H1 (cell line): ENCODE results near the gene CTIF. TPM values are rescaled to one million over a fixed set of nuclear protein-coding genes. Genes with fewer than 3 reads are reported as not detected.

ENCODE experiments used
- CEBPB ChIP-seq: IDR thresholded peaks from 2 replicates; pipeline ENCODE4 v1.6.1; 2012; ENCODE audit warnings: low read depth, low read length
- CHD2 ChIP-seq: IDR thresholded peaks from 2 replicates; pipeline ENCODE4 v1.6.1; 2012; ENCODE audit warnings: low read length, improper control_type of control experiment
- EGR1 ChIP-seq: IDR thresholded peaks from 2 replicates; pipeline ENCODE4 v1.6.1; 2011; ENCODE audit warnings: low read depth, low read length, borderline replicate concordance
- HDAC2 ChIP-seq, 2 experiments: fragments of 300-600 bp in 1 of 2; sonication (generic) in 1 of 2; IDR thresholded peaks; 2 replicates each; pipeline ENCODE4 v1.6.1; 2011 to 2012; ENCODE audit warnings: low read depth in 2 of 2, low read length in 2 of 2, mild to moderate bottlenecking in 2 of 2, moderate library complexity in 2 of 2, borderline replicate concordance in 1 of 2, inconsistent platforms in 1 of 2
- HDAC6 ChIP-seq: IDR thresholded peaks from one replicate; pipeline ENCODE4 v1.7.1; 2012; ENCODE audit warnings: low read depth, mild to moderate bottlenecking, inconsistent platforms, low read length, moderate library complexity
- PHF8 ChIP-seq: fragments of 200-600 bp; sonication (generic); conservative IDR thresholded peaks from 2 replicates; pipeline ENCODE4 v1.7.1; 2012; ENCODE audit warnings: low read depth, mild to moderate bottlenecking, inconsistent platforms, low read length, moderate library complexity
- RXRA ChIP-seq: IDR thresholded peaks from 2 replicates; pipeline ENCODE4 v1.6.1; 2011; ENCODE audit warnings: low read depth, mild to moderate bottlenecking, low read length, moderate library complexity; ENCODE audit not compliant: insufficient read depth
- polyA plus RNA-seq, 7 experiments: library from polyadenylated mRNA; depleted of rRNA in 3 of 7; stranded (reverse) in 5 of 7; unstranded in 2 of 7; fragments of >200 nt in 5 of 7; fragments of 200-250 nt in 2 of 7; gene quantifications; 1 replicate in 5 of 7; 2 replicates in 1 of 7; 4 replicates in 1 of 7; pipeline versions ENCODE4 v1.2.1 to v1.2.3, GENCODE V29; 2011 to 2013; ENCODE audit warnings: missing spikeins in 2 of 7, mixed read lengths in 2 of 7
- total RNA-seq: library from RNA; stranded (reverse); fragmentation: NEBNext Ultra II Directional; extraction: Animal tissue kit (Norgen Biotek cat#: 25700); gene quantifications from 2 replicates; pipeline ENCODE4 v1.2.1, GENCODE V29; 2021
- TF ChIP-seq, protein P1 (sequence below): IDR thresholded peaks from 2 replicates; pipeline ENCODE4 v1.6.1; 2012; ENCODE audit warnings: inconsistent platforms
- TF ChIP-seq, protein P2 (sequence below): IDR thresholded peaks from 2 replicates; pipeline ENCODE4 v1.6.1; 2011; ENCODE audit warnings: low read length, improper control_type of control experiment

Gene CTIF
- total and polyA plus RNA-seq, 2 of the 8 experiments (the other 6 are each of a cell fraction or from before 2014, with no cell fraction given), result 9.0 to 17.8 TPM

DNA sequence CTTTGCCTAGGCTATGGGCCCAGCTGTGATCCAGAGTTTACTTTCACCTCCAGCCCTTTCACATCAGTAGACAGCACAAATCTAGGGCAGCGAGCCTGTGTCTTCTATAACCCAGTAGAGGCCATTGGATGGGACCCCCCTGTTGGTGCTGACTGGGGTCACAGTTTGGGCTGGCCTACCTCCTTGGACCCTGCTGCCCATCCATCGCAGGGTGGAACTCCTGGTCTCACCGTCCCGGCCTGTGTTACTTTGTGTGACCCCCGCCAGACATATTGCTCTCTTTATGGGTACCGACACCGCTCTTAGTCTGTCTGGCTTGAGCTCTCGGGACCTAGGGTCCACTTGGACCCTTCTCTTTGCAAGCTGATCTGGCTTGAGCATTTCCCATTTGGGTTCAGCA is 157.4 kb downstream of the CTIF start (continued):
- TF ChIP-seq EGR1, result no peak
- TF ChIP-seq CHD2, result no peak
- no peak for TF ChIP-seq RXRA
- no peak for TF ChIP-seq HDAC6
- no peak for TF ChIP-seq CEBPB
- TF ChIP-seq PHF8, result no peak
- TF ChIP-seq HDAC2 (IDR thresholded peaks at IDR 0.05; ENCODE audit: borderline replicate concordance in 1 of 2, low read depth in 2 of 2, low read length in 2 of 2), result no peak
- TF ChIP-seq, protein P1, sequence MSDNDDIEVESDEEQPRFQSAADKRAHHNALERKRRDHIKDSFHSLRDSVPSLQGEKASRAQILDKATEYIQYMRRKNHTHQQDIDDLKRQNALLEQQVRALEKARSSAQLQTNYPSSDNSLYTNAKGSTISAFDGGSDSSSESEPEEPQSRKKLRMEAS, result no peak
- TF ChIP-seq, protein P2, sequence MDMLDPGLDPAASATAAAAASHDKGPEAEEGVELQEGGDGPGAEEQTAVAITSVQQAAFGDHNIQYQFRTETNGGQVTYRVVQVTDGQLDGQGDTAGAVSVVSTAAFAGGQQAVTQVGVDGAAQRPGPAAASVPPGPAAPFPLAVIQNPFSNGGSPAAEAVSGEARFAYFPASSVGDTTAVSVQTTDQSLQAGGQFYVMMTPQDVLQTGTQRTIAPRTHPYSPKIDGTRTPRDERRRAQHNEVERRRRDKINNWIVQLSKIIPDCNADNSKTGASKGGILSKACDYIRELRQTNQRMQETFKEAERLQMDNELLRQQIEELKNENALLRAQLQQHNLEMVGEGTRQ, result no peak
